Osteoblast (primary cell): ENCODE measurements around the gene ASIC4. TPM values are rescaled to one million over a fixed set of nuclear protein-coding genes. Genes with fewer than 3 reads are reported as not detected.

ENCODE experiments used
- DNase-seq: peaks from one replicate; pipeline ENCODE4 v3.0.0; 2011; ENCODE audit warnings: low spot score, mixed read lengths; ENCODE audit not compliant: insufficient read length; ENCODE audit errors: missing footprints
- H2AFZ ChIP-seq: 2 replicates; pipeline ENCODE4 v1.6.0; 2011; ENCODE audit warnings: mild to moderate bottlenecking, low read length
- H3K27ac ChIP-seq: 2 replicates; pipeline ENCODE4 v1.5.1; 2011; ENCODE audit warnings: mild to moderate bottlenecking, low read depth, low read length, moderate library complexity
- H3K27me3 ChIP-seq: 2 replicates; pipeline ENCODE4 v1.6.0; 2012; ENCODE audit warnings: mild to moderate bottlenecking, control low read depth, inconsistent platforms, low read length, moderate library complexity; ENCODE audit not compliant: insufficient read depth
- H3K36me3 ChIP-seq: 2 replicates; pipeline ENCODE4 v1.5.1; 2011; ENCODE audit warnings: mild to moderate bottlenecking, low read length, control low read depth, moderate library complexity; ENCODE audit not compliant: insufficient read depth
- H3K4me1 ChIP-seq: 2 replicates; pipeline ENCODE4 v1.5.1; 2011; ENCODE audit warnings: mild to moderate bottlenecking, low read length, control low read depth, moderate library complexity; ENCODE audit not compliant: insufficient read depth
- H3K4me2 ChIP-seq: 2 replicates; pipeline ENCODE4 v1.6.0; 2011; ENCODE audit warnings: mild to moderate bottlenecking, low read length; ENCODE audit not compliant: insufficient read depth
- H3K4me3 ChIP-seq: fragments of 200-600 bp; sonication (generic); 3 replicates; pipeline ENCODE4 v1.5.1; 2012; ENCODE audit warnings: mild to moderate bottlenecking, low read length, inconsistent platforms; ENCODE audit not compliant: insufficient read depth
- H3K79me2 ChIP-seq: 2 replicates; pipeline ENCODE4 v1.6.0; 2012; ENCODE audit warnings: mild to moderate bottlenecking, low read length, control low read depth, inconsistent platforms; ENCODE audit not compliant: insufficient read depth
- H3K9me3 ChIP-seq: 2 replicates; pipeline ENCODE4 v1.5.1; 2011; ENCODE audit warnings: low read depth, low read length, control low read depth
- H4K20me1 ChIP-seq: 2 replicates; pipeline ENCODE4 v1.6.0; 2012; ENCODE audit warnings: mild to moderate bottlenecking, low read length, control low read depth; ENCODE audit not compliant: insufficient read depth
- total RNA-seq: library from RNA; depleted of rRNA; stranded (reverse); fragments of >200 nt; gene quantifications from 2 replicates; pipeline ENCODE4 v1.2.3, GENCODE V29; 2012
- TF ChIP-seq, protein P1 (sequence below): IDR thresholded peaks from 2 replicates; pipeline ENCODE4 v1.5.1; 2011; ENCODE audit warnings: mild to moderate bottlenecking, low read depth, low read length, moderate library complexity; ENCODE audit errors: extremely low read depth

Gene ASIC4
- total RNA-seq, 1 donor: not detected

GRCh38 chr2:219533930-219534661 lies 19.8 kb downstream of the ASIC4 start:
- Histone ChIP-seq H3K4me2 (no peak overlapping the region), H3K4me3 (no peak overlapping the region), H4K20me1 (peaks cover 8% of the 10 kb centered on the region), H3K36me3 (peaks cover 4% of the 10 kb centered on the region), H2AFZ (no peak overlapping the region), H3K4me1 (peaks cover 4% of the 10 kb centered on the region), H3K27me3 (peaks cover 16% of the 10 kb centered on the region), H3K27ac (no peak overlapping the region), H3K79me2 (no peaks in the 10 kb centered on the region), H3K9me3 (no peaks in the 10 kb centered on the region)
- no peak for DNase-seq
- TF ChIP-seq, protein P1, sequence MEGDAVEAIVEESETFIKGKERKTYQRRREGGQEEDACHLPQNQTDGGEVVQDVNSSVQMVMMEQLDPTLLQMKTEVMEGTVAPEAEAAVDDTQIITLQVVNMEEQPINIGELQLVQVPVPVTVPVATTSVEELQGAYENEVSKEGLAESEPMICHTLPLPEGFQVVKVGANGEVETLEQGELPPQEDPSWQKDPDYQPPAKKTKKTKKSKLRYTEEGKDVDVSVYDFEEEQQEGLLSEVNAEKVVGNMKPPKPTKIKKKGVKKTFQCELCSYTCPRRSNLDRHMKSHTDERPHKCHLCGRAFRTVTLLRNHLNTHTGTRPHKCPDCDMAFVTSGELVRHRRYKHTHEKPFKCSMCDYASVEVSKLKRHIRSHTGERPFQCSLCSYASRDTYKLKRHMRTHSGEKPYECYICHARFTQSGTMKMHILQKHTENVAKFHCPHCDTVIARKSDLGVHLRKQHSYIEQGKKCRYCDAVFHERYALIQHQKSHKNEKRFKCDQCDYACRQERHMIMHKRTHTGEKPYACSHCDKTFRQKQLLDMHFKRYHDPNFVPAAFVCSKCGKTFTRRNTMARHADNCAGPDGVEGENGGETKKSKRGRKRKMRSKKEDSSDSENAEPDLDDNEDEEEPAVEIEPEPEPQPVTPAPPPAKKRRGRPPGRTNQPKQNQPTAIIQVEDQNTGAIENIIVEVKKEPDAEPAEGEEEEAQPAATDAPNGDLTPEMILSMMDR: no peak

DNA sequence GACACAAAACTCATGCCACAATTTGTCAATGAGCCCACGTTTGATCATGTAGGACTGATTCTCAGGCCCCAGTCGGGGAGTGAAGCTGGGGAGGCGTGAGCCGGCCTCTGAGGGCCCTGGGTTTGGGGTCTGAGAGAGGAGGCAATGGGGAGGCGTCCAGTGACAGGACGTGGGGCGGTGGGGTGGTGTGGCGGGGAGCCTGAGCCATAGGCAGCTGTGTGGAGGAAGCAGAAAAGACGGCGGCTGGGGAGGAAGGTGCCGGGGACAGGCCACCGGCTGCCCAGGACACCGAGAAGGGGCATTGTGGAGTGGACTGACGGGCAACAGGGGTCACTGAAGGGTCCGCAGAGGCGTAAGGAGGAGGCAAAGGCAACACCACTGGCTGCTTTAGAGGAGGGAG lies 22.1 kb downstream of the ASIC4 start:
- Histone ChIP-seq H3K4me2 (no peak overlapping the region), H3K36me3 (peaks cover 24% of the 10 kb centered on the region), H2AFZ (no peak overlapping the region), H3K4me1 (no peaks in the 10 kb centered on the region), H3K4me3 (no peak overlapping the region), H4K20me1 (peaks cover 22% of the 10 kb centered on the region), H3K9me3 (no peaks in the 10 kb centered on the region), H3K27me3 (peaks cover 4% of the 10 kb centered on the region), H3K79me2 (peaks cover 10% of the 10 kb centered on the region), H3K27ac (no peak overlapping the region)
- TF ChIP-seq, protein P1: no peak
- no peak for DNase-seq

DNA sequence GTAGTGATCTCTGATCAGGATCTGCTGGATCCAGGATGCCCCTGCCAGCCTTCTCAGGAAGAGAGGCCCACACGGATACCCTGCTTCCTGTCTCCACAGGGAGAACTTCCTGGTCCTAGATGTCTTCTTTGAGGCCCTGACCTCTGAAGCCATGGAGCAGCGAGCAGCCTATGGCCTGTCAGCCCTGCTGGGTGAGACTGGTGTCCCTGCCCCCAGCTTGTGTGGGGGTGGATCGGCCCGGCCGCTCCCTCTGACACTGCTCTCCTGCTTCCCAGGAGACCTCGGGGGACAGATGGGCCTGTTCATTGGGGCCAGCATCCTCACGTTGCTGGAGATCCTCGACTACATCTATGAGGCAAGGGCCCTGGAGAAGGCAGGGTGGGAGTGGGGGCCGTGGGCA lies 22.7 kb downstream of the ASIC4 start:
- H3K4me2 ChIP-seq: no peak overlapping the region
- peaks cover 15% of the 10 kb centered on the region for H3K79me2 ChIP-seq
- no peaks in the 10 kb centered on the region for H3K9me3 ChIP-seq
- H3K4me1 ChIP-seq: peaks cover 3% of the 10 kb centered on the region
- H3K27ac ChIP-seq: no peak overlapping the region
- no peak overlapping the region for H2AFZ ChIP-seq
- no peak overlapping the region for H3K4me3 ChIP-seq
- TF ChIP-seq, protein P1: no peak
- peaks cover 25% of the 10 kb centered on the region for H3K36me3 ChIP-seq
- DNase-seq: no peak
- peaks cover 4% of the 10 kb centered on the region for H3K27me3 ChIP-seq
- peaks cover 25% of the 10 kb centered on the region for H4K20me1 ChIP-seq

- no peak overlapping the region for H2AFZ ChIP-seq
- H3K27me3 ChIP-seq: peaks cover 4% of the 10 kb centered on the region
- H3K9me3 ChIP-seq: no peaks in the 10 kb centered on the region
- H4K20me1 ChIP-seq: peaks cover 34% of the 10 kb centered on the region
- DNase-seq: no peak
- peaks cover 23% of the 10 kb centered on the region for H3K79me2 ChIP-seq
- H3K4me3 ChIP-seq: no peak overlapping the region
- peaks cover 25% of the 10 kb centered on the region for H3K36me3 ChIP-seq
- no peak overlapping the region for H3K4me2 ChIP-seq
- H3K4me1 ChIP-seq: peaks cover 11% of the 10 kb centered on the region
- H3K27ac ChIP-seq: no peak overlapping the region
- TF ChIP-seq, protein P1: no peak
These were observed 23.6 kb downstream of the ASIC4 start for GRCh38 chr2:219537657-219538488.
